ENCODE measurements around the gene S1PR5.

- TF ChIP-seq, protein P1, sequence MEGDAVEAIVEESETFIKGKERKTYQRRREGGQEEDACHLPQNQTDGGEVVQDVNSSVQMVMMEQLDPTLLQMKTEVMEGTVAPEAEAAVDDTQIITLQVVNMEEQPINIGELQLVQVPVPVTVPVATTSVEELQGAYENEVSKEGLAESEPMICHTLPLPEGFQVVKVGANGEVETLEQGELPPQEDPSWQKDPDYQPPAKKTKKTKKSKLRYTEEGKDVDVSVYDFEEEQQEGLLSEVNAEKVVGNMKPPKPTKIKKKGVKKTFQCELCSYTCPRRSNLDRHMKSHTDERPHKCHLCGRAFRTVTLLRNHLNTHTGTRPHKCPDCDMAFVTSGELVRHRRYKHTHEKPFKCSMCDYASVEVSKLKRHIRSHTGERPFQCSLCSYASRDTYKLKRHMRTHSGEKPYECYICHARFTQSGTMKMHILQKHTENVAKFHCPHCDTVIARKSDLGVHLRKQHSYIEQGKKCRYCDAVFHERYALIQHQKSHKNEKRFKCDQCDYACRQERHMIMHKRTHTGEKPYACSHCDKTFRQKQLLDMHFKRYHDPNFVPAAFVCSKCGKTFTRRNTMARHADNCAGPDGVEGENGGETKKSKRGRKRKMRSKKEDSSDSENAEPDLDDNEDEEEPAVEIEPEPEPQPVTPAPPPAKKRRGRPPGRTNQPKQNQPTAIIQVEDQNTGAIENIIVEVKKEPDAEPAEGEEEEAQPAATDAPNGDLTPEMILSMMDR (IDR thresholded peaks at IDR 0.05): no peak
- TF ChIP-seq POLR2A (IDR thresholded peaks at IDR 0.05): no peak
These were observed 52.8 kb downstream of the S1PR5 start for GRCh38 chr19:10464456-10464855.

Measured in esophagus squamous epithelium (tissue), 4 donors.